NCI-H2227 (cell line): ENCODE results near the gene UBE2E1.

Experiments
- DNase-seq: peaks from one replicate; lab custom pipeline; 2025; ENCODE audit not compliant: unreplicated experiment; lab: John Stamatoyannopoulos, UW

The UBE2E1 gene

GRCh38 chr3:23819599-23820360 is 14.0 kb downstream of the UBE2E1 start:
- no peak for DNase-seq

- no peak for DNase-seq
These were observed 15.1 kb downstream of the UBE2E1 start for GRCh38 chr3:23820888-23821287.

- no peak for DNase-seq
These were observed 16.1 kb downstream of the UBE2E1 start for GRCh38 chr3:23821858-23822257.

GRCh38 chr3:23822559-23822958 is 16.8 kb downstream of the UBE2E1 start:
- no peak for DNase-seq

- no peak for DNase-seq
These were observed 17.9 kb downstream of the UBE2E1 start for GRCh38 chr3:23823620-23824019.

GRCh38 chr3:23824699-23825444 is 19.1 kb downstream of the UBE2E1 start:
- no peak for DNase-seq

- no peak for DNase-seq
These were observed 20.0 kb downstream of the UBE2E1 start for GRCh38 chr3:23825802-23826201.

GRCh38 chr3:23826382-23827064 is 20.8 kb downstream of the UBE2E1 start:
- no peak for DNase-seq

GRCh38 chr3:23829242-23829934 is 23.6 kb downstream of the UBE2E1 start:
- no peak for DNase-seq

GRCh38 chr3:23830869-23831484 is 25.2 kb downstream of the UBE2E1 start:
- DNase-seq, result no peak

- DNase-seq, result no peak
These were observed 26.0 kb downstream of the UBE2E1 start for GRCh38 chr3:23831517-23832394.

GRCh38 chr3:23832523-23832922 is 26.8 kb downstream of the UBE2E1 start:
- DNase-seq, result no peak

GRCh38 chr3:23834082-23834870 is 28.5 kb downstream of the UBE2E1 start:
- DNase-seq, result no peak

- DNase-seq, result no peak
These were observed 29.3 kb downstream of the UBE2E1 start for GRCh38 chr3:23835087-23835486.

- DNase-seq, result no peak
These were observed 30.0 kb downstream of the UBE2E1 start for GRCh38 chr3:23835802-23836201.

- no peak for DNase-seq
These were observed 30.9 kb downstream of the UBE2E1 start for GRCh38 chr3:23836536-23837230.

- DNase-seq, result no peak
These were observed 31.5 kb downstream of the UBE2E1 start for GRCh38 chr3:23837286-23837685.

- DNase-seq, result no peak
These were observed 31.9 kb downstream of the UBE2E1 start for GRCh38 chr3:23837691-23838090.

- DNase-seq, result no peak
These were observed 34.8 kb downstream of the UBE2E1 start for GRCh38 chr3:23840521-23840920.
